ENCODE data around the gene DEXI. TPM values are rescaled to one million over a fixed set of nuclear protein-coding genes. Genes with fewer than 3 reads are reported as not detected.

DEXI gene
- total and polyA plus RNA-seq, 9 of the 15 experiments (the other 6 are each of a cell fraction or from before 2014, with no cell fraction given): 2.9 to 40.1 (median 22.0) TPM

DNA sequence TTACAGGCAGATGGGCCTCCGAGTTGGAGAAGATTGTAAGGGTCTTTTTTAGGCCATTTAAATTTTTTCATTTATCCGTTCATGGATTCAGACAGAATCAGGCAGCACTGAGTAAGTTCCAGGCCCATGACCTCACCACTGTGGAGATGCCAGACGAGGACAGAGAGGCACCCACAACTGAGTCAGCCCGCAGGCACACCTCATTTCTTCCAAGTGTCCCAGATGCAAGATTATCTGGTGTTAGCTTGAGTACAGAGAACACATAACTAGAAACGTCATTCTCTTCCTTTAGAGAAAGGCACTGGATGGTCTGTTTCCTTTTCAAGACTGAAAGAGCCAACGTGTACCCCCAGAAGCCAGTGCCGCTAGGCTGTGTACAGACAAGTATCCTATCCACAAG lies 19.0 kb upstream of the DEXI start:
- Histone ChIP-seq H3K4me3 (no peak overlapping the region), H3K27me3 (ENCODE audit: control insufficient read depth in 2 of 2, insufficient read depth in 2 of 2, low read length in 2 of 2) (no peaks in the 10 kb centered on the region), H3K9me1 (ENCODE audit: control insufficient read depth, insufficient read depth, low read length) (no peaks in the 10 kb centered on the region), H3K9ac (ENCODE audit: insufficient read depth in 1 of 2, low read depth in 2 of 2, low read length in 2 of 2) (no peak overlapping the region), H3K27ac (ENCODE audit: extremely low read depth, low read depth, low read length) (no peak overlapping the region), H4K20me1 (replicated peaks; ENCODE audit: control insufficient read depth, insufficient read depth, low read length) (peaks cover 3% of the 10 kb centered on the region), H3K36me3 (ENCODE audit: control insufficient read depth, insufficient read depth, low read length) (peaks cover 52% of the 10 kb centered on the region), H3K4me1 (replicated peaks in 1 of 2; ENCODE audit: control insufficient read depth in 2 of 2, insufficient read depth in 2 of 2, low read length in 2 of 2) (peaks cover 11 to 18% of the 10 kb centered on the region in 2 experiments; a peak in 4 of 5 replicates), H2AFZ (ENCODE audit: low read depth, low read length) (no peak overlapping the region), H3K79me2 (ENCODE audit: control insufficient read depth, insufficient read depth, low read length) (peaks cover 3% of the 10 kb centered on the region; the same call in 2 of the 3 replicates), H3K9me3 (replicated peaks; ENCODE audit: control insufficient read depth, insufficient read depth, low read depth, low read length) (no peaks in the 10 kb centered on the region), H3K4me2 (ENCODE audit: insufficient read depth, low read length) (no peak overlapping the region)
- in situ Hi-C loops (cut with MboI) (loop anchor here (25.0 kb wide), 2 partner anchors 576 to 701 kb away; partner anchors contain the start of gene SNN), intact Hi-C loops (cut with micrococcal nuclease) (no loop called here)
- WGBS (ENCODE audit: insufficient coverage, low coverage, missing lambda C conversion rate): 63% methylated on average over 7 of the region's 7 CpGs
- POLR2A ChIA-PET: no interaction called here
- ATAC-seq (no peak), DNase-seq (ENCODE audit: extremely low read depth in 1 of 4, low spot score in 3 of 4) (no peak), FAIRE-seq (peak; percentile 29)
- no TSS peak for BruUV-seq (replicated peaks)
- no peak for TF ChIP-seq ZNF121 (CRISPR knock-in tag; conservative IDR thresholded peaks at IDR 0.05)
- TF ChIP-seq ZBTB7A (IDR thresholded peaks at IDR 0.05; ENCODE audit: borderline replicate concordance, control insufficient read depth, low read depth, low read length): no peak
- no peak for TF ChIP-seq ZNF384 (IDR thresholded peaks at IDR 0.05; ENCODE audit: low read depth, low read length)
- TF ChIP-seq NR2F6 (CRISPR knock-in tag; IDR thresholded peaks at IDR 0.05): no peak
- no peak for TF ChIP-seq ZNF408 (CRISPR knock-in tag; IDR thresholded peaks at IDR 0.05; ENCODE audit: low read depth)
- no peak for TF ChIP-seq FOXK1 (CRISPR knock-in tag; IDR thresholded peaks at IDR 0.05; ENCODE audit: borderline replicate concordance)
- TF ChIP-seq RBM25 (IDR thresholded peaks at IDR 0.05; ENCODE audit: low read depth, low read length, severe bottlenecking): no peak
- TF ChIP-seq CBFA2T3 (IDR thresholded peaks at IDR 0.05): no peak
- no peak for TF ChIP-seq PHB2 (IDR thresholded peaks at IDR 0.05; ENCODE audit: low read depth)
- TF ChIP-seq TAF15 (IDR thresholded peaks at IDR 0.05; ENCODE audit: low read depth, low read length): no peak
- no peak for TF ChIP-seq ZSCAN32 (CRISPR knock-in tag; IDR thresholded peaks at IDR 0.05)
- TF ChIP-seq LCOR (CRISPR knock-in tag; IDR thresholded peaks at IDR 0.05): no peak
- TF ChIP-seq, protein P1, sequence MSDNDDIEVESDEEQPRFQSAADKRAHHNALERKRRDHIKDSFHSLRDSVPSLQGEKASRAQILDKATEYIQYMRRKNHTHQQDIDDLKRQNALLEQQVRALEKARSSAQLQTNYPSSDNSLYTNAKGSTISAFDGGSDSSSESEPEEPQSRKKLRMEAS (CRISPR knock-in tag; IDR thresholded peaks at IDR 0.05): no peak
- TF ChIP-seq ZNF217 (CRISPR knock-in tag; IDR thresholded peaks at IDR 0.05): no peak
- no peak for TF ChIP-seq STAG1 (CRISPR knock-in tag; IDR thresholded peaks at IDR 0.05; ENCODE audit: borderline replicate concordance)
- TF ChIP-seq ZBTB1 (CRISPR knock-in tag; IDR thresholded peaks at IDR 0.05; ENCODE audit: borderline replicate concordance, low read depth): no peak
- no peak for TF ChIP-seq ZKSCAN1 (IDR thresholded peaks at IDR 0.05; ENCODE audit: low read depth, low read length)
- TF ChIP-seq MAFF (IDR thresholded peaks at IDR 0.05; ENCODE audit: low read length): no peak
- no peak for TF ChIP-seq CSDE1 (IDR thresholded peaks at IDR 0.05)
- CTCF ChIA-PET (ENCODE audit: low intra/inter-chr PET ratio): interaction anchor here (0.6 kb wide), 2 partner anchors 49 to 396 kb away, joined by 3 to 4 read pairs; no protein-coding TSS in a partner anchor

Measured in K562 (cell line).